H9 (cell line): Measurements from ENCODE around the gene CRACDL. TPM values are rescaled to one million over a fixed set of nuclear protein-coding genes. Genes with fewer than 3 reads are reported as not detected.

Source experiments
- DNase-seq: peaks from one replicate; pipeline ENCODE4 v3.0.0-alpha.2; 2017
- H2AFZ ChIP-seq: one replicate; pipeline ENCODE4 v1.6.1; 2013; ENCODE audit warnings: mild to moderate bottlenecking, low read length, control low read depth, moderate library complexity
- H2AK5ac ChIP-seq: 2 replicates; pipeline ENCODE4 v1.6.1; 2013; ENCODE audit warnings: low read length, control low read depth, mixed read lengths; ENCODE audit not compliant: insufficient read length
- H2BK120ac ChIP-seq: one replicate; pipeline ENCODE4 v1.6.1; 2013; ENCODE audit warnings: low read depth, mild to moderate bottlenecking, low read length, control low read depth, inconsistent platforms; ENCODE audit not compliant: poor library complexity, severe bottlenecking
- H2BK12ac ChIP-seq: 2 replicates; pipeline ENCODE4 v1.6.1; 2013; ENCODE audit warnings: low read length, control low read depth, mixed read lengths, low read depth; ENCODE audit not compliant: insufficient read length
- H2BK15ac ChIP-seq: 2 replicates; pipeline ENCODE4 v1.6.1; 2013; ENCODE audit warnings: low read depth, low read length, control low read depth
- H2BK20ac ChIP-seq: one replicate; pipeline ENCODE4 v1.6.1; 2013; ENCODE audit warnings: low read depth, mild to moderate bottlenecking, low read length, control low read depth, inconsistent platforms; ENCODE audit not compliant: poor library complexity, severe bottlenecking
- H2BK5ac ChIP-seq: 2 replicates; pipeline ENCODE4 v1.6.1; 2013; ENCODE audit warnings: low read length, control low read depth, mixed read lengths; ENCODE audit not compliant: insufficient read length
- H3K14ac ChIP-seq: 2 replicates; pipeline ENCODE4 v1.6.1; 2013; ENCODE audit warnings: low read length, control low read depth; ENCODE audit not compliant: insufficient read depth
- H3K18ac ChIP-seq: 2 replicates; pipeline ENCODE4 v1.6.1; 2013; ENCODE audit warnings: low read depth, mild to moderate bottlenecking, mixed read lengths, low read length, control low read depth; ENCODE audit not compliant: insufficient read length
- H3K23ac ChIP-seq: 2 replicates; pipeline ENCODE4 v1.6.1; 2013; ENCODE audit warnings: low read length, control low read depth, mixed read lengths, low read depth; ENCODE audit not compliant: insufficient read length
- H3K23me2 ChIP-seq: 2 replicates; pipeline ENCODE4 v1.6.1; 2013; ENCODE audit warnings: low read depth, mild to moderate bottlenecking, mixed read lengths, low read length, control low read depth; ENCODE audit not compliant: insufficient read length, poor library complexity, severe bottlenecking
- H3K27ac ChIP-seq: 2 replicates; pipeline ENCODE4 v1.5.1; 2013; ENCODE audit warnings: low read length, control low read depth, mixed read lengths, low read depth; ENCODE audit not compliant: insufficient read length
- H3K27me3 ChIP-seq: 2 replicates; pipeline ENCODE4 v1.6.1; 2013; ENCODE audit warnings: low read length, control low read depth, inconsistent platforms; ENCODE audit not compliant: insufficient read depth
- H3K4ac ChIP-seq: 2 replicates; pipeline ENCODE4 v1.6.1; 2013; ENCODE audit warnings: low read depth, mild to moderate bottlenecking, control low read depth, inconsistent platforms, low read length, moderate library complexity
- H3K4me1 ChIP-seq: 2 replicates; pipeline ENCODE4 v1.6.1; 2013; ENCODE audit warnings: low read length, control low read depth, inconsistent platforms; ENCODE audit not compliant: insufficient read depth
- H3K4me2 ChIP-seq: 2 replicates; pipeline ENCODE4 v1.6.1; 2013; ENCODE audit warnings: low read length, control low read depth, mixed read lengths; ENCODE audit not compliant: insufficient read length, insufficient read depth
- H3K56ac ChIP-seq: 2 replicates; pipeline ENCODE4 v1.6.1; 2013; ENCODE audit warnings: low read depth, mild to moderate bottlenecking, mixed read lengths, low read length, control low read depth; ENCODE audit not compliant: insufficient read length
- H3K79me1 ChIP-seq: 2 replicates; pipeline ENCODE4 v1.6.1; 2013; ENCODE audit warnings: low read depth, mild to moderate bottlenecking, moderate library complexity, low read length, control low read depth, inconsistent platforms; ENCODE audit not compliant: insufficient read depth, poor library complexity, severe bottlenecking
- H3K79me2 ChIP-seq: 2 replicates; pipeline ENCODE4 v1.6.1; 2013; ENCODE audit warnings: low read length, control low read depth, inconsistent platforms; ENCODE audit not compliant: insufficient read depth
- H3K9ac ChIP-seq: 2 replicates; pipeline ENCODE4 v1.6.1; 2013; ENCODE audit warnings: low read length, control low read depth, mixed read lengths; ENCODE audit not compliant: insufficient read length; ENCODE audit errors: extremely low read depth
- H3K9me3 ChIP-seq: one replicate; pipeline ENCODE4 v1.6.1; 2013; ENCODE audit warnings: low read depth, low read length, inconsistent platforms; ENCODE audit not compliant: control insufficient read depth
- H3T11ph ChIP-seq: one replicate; pipeline ENCODE4 v1.6.1; 2013; ENCODE audit warnings: mild to moderate bottlenecking, low read length, control low read depth, inconsistent platforms
- H4K20me1 ChIP-seq: one replicate; pipeline ENCODE4 v1.6.1; 2013; ENCODE audit not compliant: control insufficient read depth, insufficient read length, insufficient read depth
- H4K5ac ChIP-seq: 2 replicates; pipeline ENCODE4 v1.6.1; 2013; ENCODE audit warnings: low read depth, mild to moderate bottlenecking, mixed read lengths, low read length, control low read depth; ENCODE audit not compliant: insufficient read length
- H4K8ac ChIP-seq: replicated peaks from 2 replicates; pipeline ENCODE4 v1.6.1; 2013; ENCODE audit warnings: low read length, control low read depth, mixed read lengths, low read depth; ENCODE audit not compliant: insufficient read length
- H4K91ac ChIP-seq: 2 replicates; pipeline ENCODE4 v1.6.1; 2013; ENCODE audit warnings: low read depth, mild to moderate bottlenecking, moderate library complexity, mixed read lengths, low read length, control low read depth; ENCODE audit not compliant: insufficient read length
- H3K27ac Mint-ChIP-seq, 3 experiments: 2 replicates in 2 of 3; 3 replicates in 1 of 3; pipeline ENCODE4 v1.8.0; 2020 to 2021; ENCODE audit warnings: mixed read lengths in 3 of 3, mild to moderate bottlenecking in 1 of 3, moderate library complexity in 1 of 3
- H3K27me3 Mint-ChIP-seq: 2 replicates; pipeline ENCODE4 v1.8.0; 2021; ENCODE audit warnings: low read depth, mild to moderate bottlenecking, moderate library complexity, mixed read lengths
- H3K36me3 Mint-ChIP-seq, 3 experiments: 2 replicates in 2 of 3; 3 replicates in 1 of 3; pipeline ENCODE4 v1.8.0; 2020 to 2021; ENCODE audit warnings: low read depth in 3 of 3, mixed read lengths in 3 of 3; ENCODE audit not compliant: insufficient read depth in 1 of 3
- H3K4me1 Mint-ChIP-seq, 2 experiments: 2 replicates each; pipeline ENCODE4 v1.8.0; 2020; ENCODE audit warnings: mixed read lengths in 2 of 2
- H3K4me3 Mint-ChIP-seq, 2 experiments: 2 replicates in 1 of 2; 3 replicates in 1 of 2; pipeline ENCODE4 v1.8.0; 2020 to 2021; ENCODE audit warnings: mild to moderate bottlenecking in 2 of 2, mixed read lengths in 2 of 2, moderate library complexity in 1 of 2
- H3K9me3 Mint-ChIP-seq, 2 experiments: 2 replicates in 1 of 2; 3 replicates in 1 of 2; pipeline ENCODE4 v1.8.0; 2020; ENCODE audit warnings: mild to moderate bottlenecking in 2 of 2, mixed read lengths in 2 of 2, moderate library complexity in 1 of 2
- CTCF ChIP-seq: fragments of 200-600 bp; sonication (generic); conservative IDR thresholded peaks from 3 replicates; pipeline ENCODE4 v1.8.0; 2021; ENCODE audit warnings: antibody characterized with exemption, mild to moderate bottlenecking
- WGBS: extraction: QIAGEN DNeasy Blood & Tissue Kit; methylation state at CpG from one replicate; pipeline ENCODE4 v1.1.7; 2013; ENCODE audit warnings: missing lambda C conversion rate, low lambda C conversion rate, mixed read lengths; ENCODE audit not compliant: insufficient read length; ENCODE audit errors: extremely low coverage; 5-methylcytosine and 5-hydroxymethylcytosine counted together
- total RNA-seq: library from RNA; stranded (reverse); gene quantifications from 2 replicates; pipeline ENCODE4 v1.2.1, GENCODE V29; 2021

The CRACDL gene
- total RNA-seq, 1 experiment from 2014 or later = 0.48 TPM

- H3K79me1 ChIP-seq = no peaks in the 10 kb centered on the region
- no peak overlapping the region for H2AFZ ChIP-seq
- H3K27me3 Mint-ChIP-seq = peaks cover 5% of the 10 kb centered on the region
- no peak overlapping the region for H3K9ac ChIP-seq
- no peak overlapping the region for H3K4ac ChIP-seq
- no peak overlapping the region for H2BK20ac ChIP-seq
- no peak overlapping the region for H2BK12ac ChIP-seq
- H4K20me1 ChIP-seq = no peaks in the 10 kb centered on the region
- H3K27ac Mint-ChIP-seq = no peak overlapping the region; a peak in 2 of 7 replicates
- no peak for TF ChIP-seq CTCF
- no peaks in the 10 kb centered on the region for H3K27me3 ChIP-seq
- no peak overlapping the region for H2AK5ac ChIP-seq
- H3K14ac ChIP-seq = no peak overlapping the region
- no peak overlapping the region for H2BK15ac ChIP-seq
- no peaks in the 10 kb centered on the region for H3K36me3 Mint-ChIP-seq
- no peak overlapping the region for H2BK5ac ChIP-seq
- H3K9me3 Mint-ChIP-seq = no peaks in the 10 kb centered on the region; a peak in 1 of 5 replicates
- no peaks in the 10 kb centered on the region for H3K4me1 ChIP-seq
- no peak overlapping the region for H3K18ac ChIP-seq
- H3K4me3 Mint-ChIP-seq = no peak overlapping the region
- H4K91ac ChIP-seq = no peak overlapping the region
- H3T11ph ChIP-seq = no peak overlapping the region
- H4K5ac ChIP-seq = no peak overlapping the region
- H3K23ac ChIP-seq = no peak overlapping the region
- H3K23me2 ChIP-seq = no peaks in the 10 kb centered on the region
- no peaks in the 10 kb centered on the region for H3K79me2 ChIP-seq
- DNase-seq = no peak
- peaks cover 31 to 35% of the 10 kb centered on the region in 2 experiments for H3K4me1 Mint-ChIP-seq
- no peaks in the 10 kb centered on the region for H3K9me3 ChIP-seq
- no peak overlapping the region for H2BK120ac ChIP-seq
- no CpG with 5 or more reads among the region's 11 CpGs for WGBS
- H4K8ac ChIP-seq = no peak overlapping the region
- H3K56ac ChIP-seq = no peak overlapping the region
- no peak overlapping the region for H3K27ac ChIP-seq
- no peak overlapping the region for H3K4me2 ChIP-seq
Measured at GRCh38 chr2:98907966-98908905, 27.8 kb downstream of the CRACDL start.
